ENCODE measurements around the gene CDC42SE2. TPM values are rescaled to one million over a fixed set of nuclear protein-coding genes. Genes with fewer than 3 reads are reported as not detected.

The CDC42SE2 gene
- total RNA-seq, 1 donor, result 45.6 TPM

DNA sequence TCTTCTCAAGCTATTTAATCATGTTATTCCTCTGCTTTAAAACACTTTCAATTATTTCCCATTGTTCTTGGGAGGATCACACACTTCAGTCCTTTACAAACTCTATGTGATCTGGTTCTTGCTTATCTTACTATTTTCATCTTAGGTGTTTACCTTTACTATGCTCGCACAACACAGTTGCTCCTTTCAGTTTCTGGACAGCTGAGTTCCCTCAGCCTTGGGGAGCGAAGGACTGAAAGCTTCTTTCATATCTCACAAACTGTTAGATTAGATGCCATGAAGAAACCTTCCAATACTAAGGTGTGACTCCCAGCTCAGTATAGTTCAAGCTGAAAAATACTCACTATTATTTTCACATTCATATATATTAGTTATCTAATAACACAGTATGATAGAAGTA, 117.9 kb downstream of the CDC42SE2 start:
- H3K4me3 ChIP-seq (ENCODE audit: low read depth, low read length), result no peak overlapping the region
- TF ChIP-seq, protein P1, sequence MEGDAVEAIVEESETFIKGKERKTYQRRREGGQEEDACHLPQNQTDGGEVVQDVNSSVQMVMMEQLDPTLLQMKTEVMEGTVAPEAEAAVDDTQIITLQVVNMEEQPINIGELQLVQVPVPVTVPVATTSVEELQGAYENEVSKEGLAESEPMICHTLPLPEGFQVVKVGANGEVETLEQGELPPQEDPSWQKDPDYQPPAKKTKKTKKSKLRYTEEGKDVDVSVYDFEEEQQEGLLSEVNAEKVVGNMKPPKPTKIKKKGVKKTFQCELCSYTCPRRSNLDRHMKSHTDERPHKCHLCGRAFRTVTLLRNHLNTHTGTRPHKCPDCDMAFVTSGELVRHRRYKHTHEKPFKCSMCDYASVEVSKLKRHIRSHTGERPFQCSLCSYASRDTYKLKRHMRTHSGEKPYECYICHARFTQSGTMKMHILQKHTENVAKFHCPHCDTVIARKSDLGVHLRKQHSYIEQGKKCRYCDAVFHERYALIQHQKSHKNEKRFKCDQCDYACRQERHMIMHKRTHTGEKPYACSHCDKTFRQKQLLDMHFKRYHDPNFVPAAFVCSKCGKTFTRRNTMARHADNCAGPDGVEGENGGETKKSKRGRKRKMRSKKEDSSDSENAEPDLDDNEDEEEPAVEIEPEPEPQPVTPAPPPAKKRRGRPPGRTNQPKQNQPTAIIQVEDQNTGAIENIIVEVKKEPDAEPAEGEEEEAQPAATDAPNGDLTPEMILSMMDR (IDR thresholded peaks at IDR 0.05; ENCODE audit: insufficient read depth, low read length), result no peak
- DNase-seq (ENCODE audit: low read depth), result no peak

DNA sequence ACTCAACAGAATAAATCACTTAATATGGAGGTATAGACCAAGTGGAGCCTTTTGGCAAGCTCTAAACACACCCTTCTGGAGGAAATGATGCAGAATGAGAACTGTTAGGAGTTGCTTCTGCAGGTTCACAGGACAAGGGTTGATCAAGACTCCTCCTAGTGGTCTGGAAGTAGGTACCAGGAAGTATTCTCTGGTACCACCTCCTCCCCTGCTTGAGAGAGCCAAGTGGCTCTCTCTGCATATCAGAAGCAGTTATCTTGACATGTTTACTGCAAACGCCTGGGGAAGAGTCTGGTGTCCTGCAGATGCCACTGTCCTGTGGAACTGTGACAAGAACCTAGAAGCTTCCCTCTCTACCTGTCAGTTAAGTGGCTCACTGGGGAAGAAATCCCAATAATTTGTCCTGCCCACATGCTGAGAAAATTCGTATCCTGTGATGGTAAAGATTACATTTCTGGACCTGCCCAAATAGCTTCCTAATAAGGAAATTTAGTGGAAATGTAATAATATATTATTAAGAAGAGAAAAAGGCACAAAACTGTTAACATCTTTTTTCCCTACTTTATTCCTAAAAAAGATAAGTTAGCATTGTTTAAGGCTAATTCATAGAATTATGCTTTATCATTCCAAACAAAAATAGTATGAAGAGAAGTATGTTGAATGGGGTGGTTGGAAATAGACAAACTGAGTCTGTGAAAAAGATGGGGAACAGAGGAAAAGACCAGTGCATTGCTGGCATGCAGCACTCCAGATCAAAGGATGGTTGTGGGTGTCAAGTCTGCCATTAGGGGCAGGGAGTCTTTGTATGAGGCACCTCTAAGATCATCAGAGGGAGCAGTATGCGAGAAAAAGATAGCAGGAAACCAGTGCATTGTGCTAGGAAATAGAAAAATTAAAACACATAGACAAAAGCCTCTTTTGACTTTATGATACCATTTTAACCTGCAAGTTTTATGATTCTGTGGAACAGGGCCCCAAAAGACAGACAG, 118.8 kb downstream of the CDC42SE2 start:
- TF ChIP-seq, protein P1 (IDR thresholded peaks at IDR 0.05; ENCODE audit: insufficient read depth, low read length), result peak; percentile 43
- no peak overlapping the region for H3K4me3 ChIP-seq (ENCODE audit: low read depth, low read length)
- DNase-seq (ENCODE audit: low read depth), result peak; percentile 43

DNA sequence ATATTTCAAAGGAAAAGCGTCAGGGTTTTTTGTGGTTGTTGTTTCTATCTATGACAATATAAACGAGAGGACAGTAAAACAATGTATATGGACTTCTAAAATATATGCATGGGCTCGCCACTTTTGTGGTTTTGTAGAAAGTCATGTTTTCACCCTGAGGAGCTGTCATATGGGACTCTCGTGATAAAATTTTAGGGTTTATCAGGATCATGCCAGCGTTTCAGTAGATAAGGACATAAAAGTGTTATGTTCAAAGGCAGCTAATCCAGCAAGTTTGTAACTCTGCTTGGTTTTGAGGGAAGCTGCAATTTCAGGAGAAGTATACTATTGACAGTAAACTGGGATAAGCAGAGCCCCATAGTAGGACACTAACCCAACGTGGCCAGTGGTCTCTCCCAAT, 120.3 kb downstream of the CDC42SE2 start:
- H3K4me3 ChIP-seq (ENCODE audit: low read depth, low read length), result no peak overlapping the region
- TF ChIP-seq, protein P1 (IDR thresholded peaks at IDR 0.05; ENCODE audit: insufficient read depth, low read length), result no peak
- no peak for DNase-seq (ENCODE audit: low read depth)

DNA sequence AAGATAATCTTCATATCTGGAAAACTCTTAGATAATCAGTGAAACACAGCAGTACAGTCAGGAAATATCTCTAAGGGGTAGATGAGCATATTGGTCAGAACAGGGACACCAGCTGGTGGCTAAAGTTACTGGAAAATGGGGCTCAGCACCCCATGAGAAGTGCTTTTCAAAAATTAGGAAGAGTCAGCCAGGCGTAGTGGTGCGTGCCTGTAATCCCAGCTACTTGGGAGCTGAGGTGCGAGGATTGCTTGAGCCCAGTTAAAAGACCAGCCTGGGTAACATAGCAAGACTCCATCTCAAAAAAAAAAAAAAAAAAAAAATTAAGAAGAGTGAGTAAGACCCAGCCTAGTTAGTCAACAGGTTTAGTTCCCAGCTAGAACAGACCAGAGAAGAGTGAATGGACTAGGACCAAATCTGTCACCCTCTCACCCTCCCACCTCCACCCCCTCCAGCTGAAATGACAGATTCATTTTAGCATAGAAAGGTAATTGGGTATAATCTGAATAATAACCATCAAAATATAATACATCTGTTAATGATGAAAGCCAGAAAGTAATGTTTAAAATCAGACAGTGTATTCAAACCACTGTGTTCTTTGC, 120.9 kb downstream of the CDC42SE2 start:
- peak; percentile 27 for DNase-seq (ENCODE audit: low read depth)
- no peak overlapping the region for H3K4me3 ChIP-seq (ENCODE audit: low read depth, low read length)
- TF ChIP-seq, protein P1 (IDR thresholded peaks at IDR 0.05; ENCODE audit: insufficient read depth, low read length), result no peak

DNA sequence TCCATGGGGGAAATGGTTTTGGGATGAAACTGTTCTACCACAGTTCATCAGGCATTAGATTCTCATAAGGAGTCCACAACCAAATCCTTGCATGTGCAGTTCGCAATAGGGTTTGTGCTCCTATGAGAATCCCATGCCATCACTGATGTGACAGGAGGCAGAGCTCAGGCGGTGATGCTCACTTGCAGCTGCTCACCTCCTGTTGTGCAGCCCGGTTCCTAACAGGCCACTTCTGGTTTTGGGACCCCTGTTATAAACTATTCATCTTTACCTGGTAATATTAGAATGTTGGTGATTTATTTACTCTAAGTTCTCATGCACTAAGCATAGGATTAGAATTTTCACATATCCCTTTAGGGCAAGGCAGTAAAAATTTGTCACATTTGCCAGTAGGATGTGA, 122.3 kb downstream of the CDC42SE2 start:
- DNase-seq (ENCODE audit: low read depth), result no peak
- TF ChIP-seq, protein P1 (IDR thresholded peaks at IDR 0.05; ENCODE audit: insufficient read depth, low read length), result no peak

DNA sequence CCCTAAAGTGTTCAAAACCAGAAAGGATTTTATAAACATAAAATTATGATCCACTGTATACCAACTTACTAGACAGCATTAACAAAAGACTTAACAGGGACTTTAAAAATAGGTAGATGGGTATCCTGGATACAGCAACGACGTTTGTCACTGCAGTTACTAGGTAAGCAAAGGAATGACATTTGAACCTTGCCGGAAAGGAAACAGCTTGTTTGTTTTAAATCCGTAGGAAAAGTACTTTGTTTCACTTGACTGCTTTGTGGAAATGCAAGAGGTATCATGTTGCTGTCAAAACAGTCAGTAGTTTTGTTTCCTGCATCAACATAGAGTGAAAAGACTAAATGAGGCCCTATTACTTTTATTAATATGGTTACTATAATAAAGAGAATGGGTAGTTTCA, 122.9 kb downstream of the CDC42SE2 start:
- no peak for DNase-seq (ENCODE audit: low read depth)
- H3K4me3 ChIP-seq (ENCODE audit: low read depth, low read length), result no peak overlapping the region
- TF ChIP-seq, protein P1 (IDR thresholded peaks at IDR 0.05; ENCODE audit: insufficient read depth, low read length), result no peak

More for the DNA sequence above, 122.3 kb downstream of the CDC42SE2 start:
- H3K4me3 ChIP-seq (ENCODE audit: low read depth, low read length), result no peak overlapping the region
